ENCODE data around the gene ATP2A2.
"Not testable (repeated sequence)": the region's sequence is repeated elsewhere in the genome, so short reads cannot be mapped to it uniquely, and the experiment has no call there.

The ATP2A2 gene

DNA sequence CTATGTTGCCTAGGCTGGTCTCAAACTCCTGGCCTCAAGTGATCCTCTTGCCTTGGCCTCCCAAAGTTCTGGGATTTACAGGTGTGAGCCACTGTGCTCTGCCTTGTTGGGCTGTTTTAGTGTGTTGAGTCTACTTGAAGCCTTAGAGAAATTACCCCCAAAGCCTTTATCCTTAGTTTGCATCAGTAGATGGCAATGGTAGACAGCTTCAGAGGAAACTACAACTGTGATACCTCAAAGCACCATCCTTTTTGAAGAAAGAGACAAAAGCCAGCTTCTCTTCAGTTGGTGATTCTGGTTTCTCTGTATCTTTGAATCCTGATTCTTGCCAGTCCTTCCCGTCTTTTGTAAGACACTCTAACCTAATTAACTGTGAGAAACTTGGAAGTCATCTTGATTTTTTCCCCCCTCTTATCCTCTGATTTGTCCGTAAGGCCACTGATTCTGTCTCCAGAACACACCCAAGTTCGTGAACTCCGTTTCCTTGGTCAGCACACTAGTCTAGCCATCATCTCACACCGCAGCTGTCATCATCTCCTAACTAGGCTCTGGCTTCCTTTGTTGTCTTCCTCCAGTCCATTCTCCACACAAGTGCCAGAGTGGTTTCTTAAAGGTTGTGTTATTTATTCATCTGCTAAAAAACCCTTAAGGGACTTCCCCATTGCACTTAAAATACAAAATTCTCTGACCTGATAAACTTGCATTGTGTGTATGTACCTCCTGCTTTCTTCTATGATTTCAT, 20.2 kb downstream of the ATP2A2 start:
- DNase-seq: no peak

DNA sequence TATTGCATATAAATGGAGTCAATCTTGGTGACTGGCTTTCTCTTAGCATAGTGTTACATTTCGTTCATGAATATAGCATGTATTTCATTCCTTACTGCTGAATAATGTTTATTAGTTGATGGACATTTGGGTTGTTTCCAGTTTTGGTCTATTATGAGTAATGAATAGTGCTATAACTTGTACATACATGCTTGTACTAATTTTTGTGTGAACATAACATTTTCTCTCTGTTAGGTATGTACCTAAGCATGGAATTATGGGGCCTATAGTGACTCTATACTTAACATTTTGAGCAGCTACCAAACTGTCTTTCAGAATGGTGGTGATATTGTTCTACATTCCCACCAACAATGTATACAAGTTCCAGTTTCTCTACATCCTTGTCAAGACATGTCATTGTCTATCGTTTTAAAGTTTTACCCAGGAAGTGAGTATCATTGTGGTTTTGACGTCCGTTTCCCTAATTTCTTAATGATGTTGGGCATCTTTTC, 23.1 kb downstream of the ATP2A2 start:
- DNase-seq: no peak

DNA sequence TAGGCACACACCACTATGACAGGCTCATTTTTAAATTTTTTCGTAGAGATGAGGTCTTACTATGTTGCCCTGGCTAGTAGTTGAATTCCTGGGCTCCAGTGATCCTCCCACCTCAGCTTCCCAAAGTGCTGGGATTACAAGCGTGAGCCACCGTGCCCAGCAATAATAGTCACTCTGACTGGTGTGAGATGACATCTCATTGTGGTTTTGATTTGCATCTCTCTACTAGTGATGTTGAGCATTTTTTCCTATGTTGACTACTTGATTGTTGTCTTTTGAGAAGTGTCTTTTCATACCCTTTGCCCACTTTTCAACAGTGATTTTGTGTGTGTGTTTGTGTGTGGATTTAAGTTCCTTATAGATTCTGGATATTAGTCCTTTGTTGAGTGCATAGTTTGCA, 26.3 kb downstream of the ATP2A2 start:
- no peak for DNase-seq

DNA sequence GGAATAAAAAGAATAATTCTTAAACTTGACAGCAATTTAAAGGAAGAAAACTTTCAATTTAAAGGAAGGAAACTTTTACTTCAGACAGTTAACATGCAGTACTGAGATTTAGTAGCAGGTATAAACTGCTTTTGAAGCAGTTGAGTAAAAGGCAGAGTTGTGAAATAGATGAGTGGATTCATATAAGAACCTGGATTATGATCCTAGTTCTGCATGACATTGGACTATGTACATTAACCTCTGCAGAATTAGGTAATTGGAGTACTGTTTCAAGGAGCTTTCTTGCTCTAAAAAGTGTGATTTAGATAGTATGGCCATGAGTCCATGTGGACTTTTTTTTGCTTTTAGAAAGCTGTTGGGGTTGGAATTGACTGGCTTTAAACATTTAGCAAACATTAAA, 29.7 kb downstream of the ATP2A2 start:
- DNase-seq: no peak

DNA sequence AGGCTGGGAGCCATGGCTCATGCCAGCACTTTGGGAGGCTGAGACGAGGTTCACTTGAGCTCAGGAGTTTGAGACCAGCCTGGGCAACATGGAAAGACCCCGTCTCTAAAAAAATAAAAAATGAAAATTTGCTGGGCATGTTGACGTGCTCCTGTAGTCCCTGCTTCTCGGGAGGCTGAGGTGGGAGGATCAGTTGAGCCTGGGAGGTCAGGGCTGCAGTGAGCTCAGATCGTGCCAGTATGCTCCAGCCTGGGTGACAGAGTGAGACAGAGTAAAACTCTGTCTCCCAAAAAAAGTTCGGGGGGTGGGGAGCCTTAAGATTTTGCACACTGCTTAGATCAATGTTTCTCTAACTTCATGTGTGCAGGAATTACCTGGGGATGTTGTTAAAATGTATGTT, 30.9 kb downstream of the ATP2A2 start:
- DNase-seq: no peak

DNA sequence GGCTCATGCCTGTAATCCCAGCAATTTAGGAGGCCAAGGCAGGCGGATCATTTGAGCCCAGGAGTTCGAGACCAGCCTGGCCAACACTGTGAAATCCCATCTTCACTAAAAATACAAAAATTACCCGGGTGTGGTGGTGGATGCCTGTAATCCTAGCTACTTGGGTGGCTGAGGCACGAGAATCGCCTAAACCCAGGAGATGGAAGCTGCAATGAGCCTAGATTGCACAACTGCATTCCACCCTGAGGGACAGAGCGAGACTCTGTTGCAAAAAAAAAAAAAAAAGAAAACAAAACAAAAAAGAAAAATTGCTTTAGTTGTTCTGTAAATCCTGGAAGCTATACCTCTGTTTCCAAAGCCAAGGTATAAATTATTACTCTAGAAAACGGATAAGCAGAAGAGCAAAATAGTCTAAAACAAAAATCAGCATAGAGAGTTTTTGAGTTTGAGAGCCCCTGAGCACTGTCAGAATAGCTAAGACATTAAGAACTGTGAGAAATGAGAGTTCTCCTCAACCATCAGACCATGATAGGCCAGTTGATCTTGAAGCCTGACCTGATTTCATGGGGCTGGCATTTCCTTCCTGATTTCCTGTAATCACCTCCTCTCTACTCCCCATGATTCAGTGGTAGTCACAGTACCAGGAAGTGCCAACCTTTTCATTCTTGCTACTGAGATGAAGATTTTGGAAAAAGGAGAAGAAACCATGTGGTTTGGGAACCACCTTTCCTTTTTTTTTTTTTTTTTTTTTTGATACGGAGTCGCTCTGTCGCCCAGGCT, 31.7 kb downstream of the ATP2A2 start:
- DNase-seq: no peak

DNA sequence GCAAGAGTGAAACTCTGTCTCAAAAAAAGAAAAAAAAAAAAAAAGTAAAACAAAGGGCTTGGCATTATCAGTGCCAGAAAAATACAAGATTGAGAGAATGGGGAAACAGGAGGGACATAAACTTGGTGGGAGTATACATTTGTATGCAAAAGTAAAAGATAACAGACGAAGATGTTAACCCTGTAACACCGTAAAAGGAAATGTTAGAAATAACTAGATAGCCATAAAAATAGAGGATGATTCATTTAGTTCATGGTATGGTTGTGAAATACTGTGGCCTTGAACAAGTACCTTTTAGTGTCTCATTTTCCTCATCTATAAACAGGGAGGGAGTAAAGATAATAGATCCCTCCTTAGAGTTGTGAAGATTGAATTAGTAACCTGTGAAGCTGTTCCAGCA, 33.3 kb downstream of the ATP2A2 start:
- no peak for DNase-seq

DNA sequence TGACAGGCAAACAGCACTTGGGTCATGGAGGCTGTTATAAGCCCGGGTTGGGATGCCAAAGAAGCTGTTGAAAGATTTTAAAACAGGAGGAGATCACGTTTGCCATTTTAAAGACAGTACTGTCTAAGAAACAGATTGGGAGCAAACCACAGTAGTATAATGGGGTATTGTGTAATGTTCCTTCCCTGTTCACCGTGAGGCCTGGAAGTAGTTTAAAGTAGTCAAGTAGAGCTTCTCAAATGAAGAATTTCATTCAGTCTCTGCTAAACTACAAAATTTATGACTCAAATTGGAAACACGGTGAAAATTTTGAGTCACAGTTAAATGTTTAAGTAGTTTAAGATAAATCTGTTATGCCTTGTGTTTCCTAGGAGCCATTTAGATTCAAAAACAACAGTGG, 35.8 kb downstream of the ATP2A2 start:
- DNase-seq: no peak

DNA sequence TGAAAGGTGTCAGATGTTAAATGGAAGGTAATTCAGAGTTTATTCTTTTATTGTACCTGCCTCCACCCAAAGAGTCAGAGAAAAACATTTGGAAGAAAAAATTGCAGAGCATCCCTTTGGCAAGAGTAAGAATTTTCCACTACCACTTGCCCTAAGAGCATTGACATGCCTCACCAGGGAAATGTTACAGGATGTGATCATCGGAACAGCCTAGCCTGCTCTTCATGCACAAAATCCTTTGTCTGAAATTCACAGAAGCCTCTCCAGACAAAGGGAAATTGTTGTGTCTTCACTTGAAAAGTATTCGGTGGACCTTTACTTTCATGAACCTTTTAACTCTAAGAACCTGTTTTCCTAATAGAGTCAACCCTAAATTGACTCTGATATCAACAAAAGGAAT, 36.9 kb downstream of the ATP2A2 start:
- no peak for DNase-seq

DNA sequence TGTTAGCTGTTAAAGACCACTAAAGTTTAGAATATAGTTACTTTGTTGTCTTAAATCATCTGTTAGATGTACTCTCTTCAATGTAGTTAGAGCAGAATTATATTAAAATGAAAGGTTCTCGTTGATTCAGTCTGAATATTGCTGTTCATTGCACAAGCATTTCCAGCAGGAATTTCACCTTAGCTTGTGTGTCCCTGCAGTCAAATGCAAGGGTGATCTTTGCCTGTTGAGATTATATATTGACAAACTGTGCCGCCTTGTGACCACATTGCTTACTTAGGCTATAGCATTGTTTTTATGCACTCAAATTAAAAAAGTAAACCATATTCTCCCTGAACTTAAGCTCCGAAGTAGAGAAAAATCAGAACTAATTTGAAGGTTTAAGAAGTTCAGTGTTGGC, 39.5 kb downstream of the ATP2A2 start:
- DNase-seq: no peak

DNA sequence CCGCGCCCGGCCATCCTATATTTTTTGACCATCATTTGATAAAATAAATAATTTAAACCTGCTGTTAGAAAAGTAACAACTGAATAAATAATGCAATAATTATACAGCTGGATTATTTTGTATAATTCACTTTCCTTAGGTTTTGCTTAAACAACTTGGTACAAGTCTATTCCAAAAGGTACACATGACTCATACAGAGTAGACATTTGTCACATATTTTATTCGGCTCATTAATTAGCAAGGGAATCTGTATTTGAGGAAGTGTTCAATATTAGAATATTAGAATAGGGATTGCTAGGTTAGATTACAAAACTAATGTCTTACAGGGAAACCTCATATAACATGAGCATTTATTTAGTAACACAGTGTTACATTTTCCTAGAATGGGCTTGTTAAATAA, 48.7 kb downstream of the ATP2A2 start:
- no peak for DNase-seq

DNA sequence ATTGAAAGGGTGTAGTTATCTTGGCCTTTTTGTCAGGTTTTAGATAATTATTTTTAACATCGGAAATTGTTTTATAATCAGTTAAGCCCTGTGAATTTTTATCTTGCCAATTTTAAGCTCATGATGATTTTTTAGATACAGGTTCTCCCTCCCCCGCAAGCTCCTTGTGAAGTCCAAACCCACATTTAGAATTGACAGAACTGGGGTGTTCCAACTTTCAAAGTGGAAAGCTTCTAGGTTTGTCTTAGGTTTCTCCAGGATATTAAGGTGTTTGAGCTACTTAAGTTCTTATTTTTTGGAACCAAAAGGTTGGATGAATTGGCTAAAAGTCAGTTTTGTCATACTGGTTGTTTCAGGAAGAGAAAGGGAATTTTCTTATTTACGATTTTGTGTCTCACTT, 49.1 kb downstream of the ATP2A2 start:
- DNase-seq: no peak

DNA sequence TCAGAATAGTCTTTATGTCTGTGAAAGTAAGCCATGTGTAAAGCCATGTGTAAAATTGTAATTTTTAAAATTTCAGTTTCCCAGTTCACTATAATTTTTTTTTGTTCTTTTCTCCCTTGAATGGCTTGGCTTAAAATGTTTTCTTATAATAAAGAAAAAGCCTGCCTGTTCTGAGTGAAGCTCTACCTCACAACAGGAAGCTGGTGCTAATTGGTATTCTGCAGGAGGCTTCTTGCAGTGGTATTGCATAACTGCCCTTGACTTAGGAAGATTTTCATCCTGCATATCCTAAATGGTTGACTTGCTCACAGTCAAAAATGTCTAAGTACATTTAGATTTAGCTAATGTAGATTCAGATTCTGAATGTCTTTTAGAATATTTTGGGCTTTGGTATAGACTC, 49.5 kb downstream of the ATP2A2 start:
- no peak for DNase-seq

DNA sequence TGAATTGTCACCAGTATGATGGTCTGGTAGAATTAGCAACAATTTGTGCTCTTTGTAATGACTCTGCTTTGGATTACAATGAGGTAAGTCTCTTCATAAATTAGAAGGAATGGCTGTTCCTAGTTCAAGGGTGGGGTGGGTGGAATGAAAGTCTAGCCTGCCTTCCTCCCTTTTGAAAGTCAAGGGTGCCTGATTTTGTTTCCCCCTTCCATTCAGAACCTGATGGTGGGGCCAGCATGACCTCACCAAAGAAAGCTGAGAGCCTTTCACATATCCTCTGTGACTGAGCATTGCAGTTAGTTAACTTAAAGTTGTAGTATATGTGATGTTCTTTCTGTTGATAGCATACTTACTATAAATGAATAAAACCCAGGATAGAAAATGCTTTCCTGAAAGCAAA, 52.2 kb downstream of the ATP2A2 start:
- no peak for DNase-seq

DNA sequence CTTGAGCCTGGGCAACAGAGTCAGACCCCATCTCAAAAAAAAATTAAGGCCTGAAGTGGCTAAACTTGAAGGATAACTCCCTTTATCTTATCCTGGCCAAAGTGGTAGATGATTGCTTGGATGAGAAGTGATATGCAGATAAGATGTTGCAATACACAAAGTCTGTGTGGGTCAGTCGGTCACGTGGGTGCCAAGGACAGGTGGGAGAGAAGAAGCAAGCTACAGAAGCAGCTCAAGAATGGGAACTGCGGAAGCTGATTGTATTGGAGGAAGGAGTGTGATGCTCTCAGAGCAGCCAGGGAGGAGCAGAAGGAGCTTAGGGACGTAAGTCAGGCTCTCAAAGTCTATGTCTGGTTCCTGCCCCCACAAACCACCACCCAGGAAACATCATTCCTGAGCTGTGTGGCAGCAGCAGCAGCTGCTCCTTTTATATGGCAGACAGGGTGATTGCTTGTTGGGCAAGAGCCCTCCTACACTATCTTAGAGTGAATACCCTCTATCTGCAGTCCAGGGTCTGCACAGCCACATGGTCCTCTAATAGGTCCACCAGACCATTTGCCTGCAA, 54.5 kb downstream of the ATP2A2 start:
- DNase-seq: no peak

DNA sequence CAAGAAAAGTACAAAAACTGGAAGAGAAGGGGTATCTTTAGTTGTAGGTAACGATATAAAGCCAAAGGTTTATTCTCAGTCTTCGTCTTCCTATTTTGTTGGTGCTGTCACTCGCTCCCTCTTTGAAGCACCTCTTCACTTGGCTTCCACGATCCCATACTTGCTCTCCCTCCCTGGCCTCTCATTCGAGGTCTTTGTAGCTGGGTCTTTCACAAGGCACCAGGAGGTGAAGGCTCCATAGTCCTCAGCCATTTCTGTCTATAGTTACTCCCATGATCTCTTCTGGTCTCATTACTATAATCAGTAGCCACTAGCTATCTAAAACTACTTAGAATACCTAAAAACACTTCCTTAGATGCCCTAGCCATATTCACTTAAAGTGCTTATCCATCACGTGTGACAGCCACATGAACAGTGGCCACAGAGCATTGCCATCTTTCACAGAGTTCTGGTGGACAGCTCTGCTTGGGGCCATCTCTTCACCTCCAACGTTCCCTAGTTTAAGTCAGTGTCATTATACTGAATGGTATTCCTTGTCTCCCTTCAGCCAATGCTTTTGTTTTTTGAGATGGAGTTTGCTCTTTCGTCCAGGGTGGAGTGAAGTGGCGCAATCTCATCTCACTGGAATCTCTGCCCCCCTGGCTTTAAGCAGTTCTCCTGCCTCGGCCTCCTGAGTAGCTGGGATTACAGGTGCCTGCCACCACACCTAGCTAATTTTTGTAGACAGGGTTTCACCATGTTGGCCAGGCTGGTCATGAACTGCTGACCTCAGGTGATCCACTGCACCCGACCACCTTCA, 57.1 kb downstream of the ATP2A2 start:
- no peak for DNase-seq

DNA sequence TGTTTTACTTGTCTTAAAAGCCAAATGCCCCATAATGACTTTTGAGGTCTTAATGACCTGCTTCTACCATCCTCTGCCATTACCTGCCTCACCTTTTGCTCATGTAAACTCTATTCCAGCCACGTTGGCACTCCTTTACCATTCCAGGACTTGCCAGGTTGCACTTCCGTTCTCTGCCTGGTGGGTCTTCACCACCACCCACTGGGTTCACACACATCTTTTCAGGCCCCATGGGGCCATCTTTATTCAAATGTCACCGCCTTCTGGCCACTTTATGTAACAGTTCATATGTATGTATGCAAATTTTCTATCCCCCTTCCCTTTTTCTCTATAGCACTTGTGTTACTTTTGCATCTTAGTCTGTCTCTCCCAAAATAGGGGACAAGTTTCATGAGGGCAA, 57.7 kb downstream of the ATP2A2 start:
- DNase-seq: no peak

DNA sequence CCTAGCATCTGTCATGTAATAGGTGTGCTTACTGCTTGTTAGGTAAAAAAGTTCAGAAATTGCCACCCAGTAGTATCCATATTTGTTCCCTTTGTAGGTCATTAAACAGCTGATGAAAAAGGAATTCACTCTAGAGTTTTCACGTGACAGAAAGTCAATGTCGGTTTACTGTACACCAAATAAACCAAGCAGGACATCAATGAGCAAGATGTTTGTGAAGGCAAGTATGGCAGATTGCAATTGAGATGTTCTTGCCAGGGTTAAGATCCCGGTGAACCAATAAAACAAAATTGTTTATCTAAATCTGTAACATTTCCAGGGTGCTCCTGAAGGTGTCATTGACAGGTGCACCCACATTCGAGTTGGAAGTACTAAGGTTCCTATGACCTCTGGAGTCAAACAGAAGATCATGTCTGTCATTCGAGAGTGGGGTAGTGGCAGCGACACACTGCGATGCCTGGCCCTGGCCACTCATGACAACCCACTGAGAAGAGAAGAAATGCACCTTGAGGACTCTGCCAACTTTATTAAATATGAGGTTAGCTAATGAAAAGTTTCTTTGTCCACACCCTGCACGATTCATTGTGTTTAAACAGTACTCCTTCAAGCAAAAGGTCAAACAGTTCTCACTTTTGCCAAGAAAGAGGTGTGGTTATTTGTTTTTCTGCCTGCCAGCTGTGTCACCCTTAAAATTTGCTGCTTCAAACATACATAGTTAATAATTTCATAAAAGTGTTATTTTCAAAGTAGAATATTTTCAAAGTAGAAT, 58.3 kb downstream of the ATP2A2 start:
- no peak for DNase-seq

DNA sequence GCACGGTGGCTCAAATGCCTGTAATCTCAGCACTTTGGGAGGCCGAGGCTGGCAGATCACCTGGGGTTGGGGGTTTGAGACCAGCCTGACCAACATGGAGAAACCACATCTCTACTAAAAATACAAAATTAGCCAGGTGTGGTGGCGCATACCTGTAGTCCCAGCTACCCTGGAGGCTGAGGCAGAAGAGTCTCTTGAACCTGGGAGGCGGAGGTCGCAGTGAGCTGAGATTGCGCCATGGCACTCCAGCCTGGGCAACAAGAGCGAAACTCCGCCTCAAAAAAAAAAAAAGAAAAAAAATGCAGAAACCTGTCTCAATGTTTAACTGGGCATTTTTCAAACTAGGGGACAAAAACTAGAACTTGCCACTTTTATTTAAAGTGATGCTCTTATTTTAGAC, 59.2 kb downstream of the ATP2A2 start:
- not testable (repeated sequence) for DNase-seq

DNA sequence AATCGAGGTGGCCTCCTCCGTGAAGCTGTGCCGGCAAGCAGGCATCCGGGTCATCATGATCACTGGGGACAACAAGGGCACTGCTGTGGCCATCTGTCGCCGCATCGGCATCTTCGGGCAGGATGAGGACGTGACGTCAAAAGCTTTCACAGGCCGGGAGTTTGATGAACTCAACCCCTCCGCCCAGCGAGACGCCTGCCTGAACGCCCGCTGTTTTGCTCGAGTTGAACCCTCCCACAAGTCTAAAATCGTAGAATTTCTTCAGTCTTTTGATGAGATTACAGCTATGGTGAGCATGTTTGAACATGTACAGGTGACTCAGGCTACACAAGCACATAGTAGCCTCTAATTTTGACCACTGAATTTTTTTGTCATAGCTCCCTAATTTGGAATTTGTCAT, 59.7 kb downstream of the ATP2A2 start:
- no peak for DNase-seq

DNA sequence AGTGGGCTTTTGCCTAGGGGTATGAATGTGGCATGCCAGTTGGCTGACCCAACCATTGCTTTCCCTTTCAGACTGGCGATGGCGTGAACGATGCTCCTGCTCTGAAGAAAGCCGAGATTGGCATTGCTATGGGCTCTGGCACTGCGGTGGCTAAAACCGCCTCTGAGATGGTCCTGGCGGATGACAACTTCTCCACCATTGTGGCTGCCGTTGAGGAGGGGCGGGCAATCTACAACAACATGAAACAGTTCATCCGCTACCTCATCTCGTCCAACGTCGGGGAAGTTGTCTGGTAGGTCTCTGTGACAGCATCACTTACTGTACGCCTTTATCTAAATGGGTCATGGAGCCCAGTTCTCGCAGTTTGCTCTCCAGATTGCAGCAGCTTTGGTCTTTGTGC, 61.1 kb downstream of the ATP2A2 start:
- DNase-seq: no peak

DNA sequence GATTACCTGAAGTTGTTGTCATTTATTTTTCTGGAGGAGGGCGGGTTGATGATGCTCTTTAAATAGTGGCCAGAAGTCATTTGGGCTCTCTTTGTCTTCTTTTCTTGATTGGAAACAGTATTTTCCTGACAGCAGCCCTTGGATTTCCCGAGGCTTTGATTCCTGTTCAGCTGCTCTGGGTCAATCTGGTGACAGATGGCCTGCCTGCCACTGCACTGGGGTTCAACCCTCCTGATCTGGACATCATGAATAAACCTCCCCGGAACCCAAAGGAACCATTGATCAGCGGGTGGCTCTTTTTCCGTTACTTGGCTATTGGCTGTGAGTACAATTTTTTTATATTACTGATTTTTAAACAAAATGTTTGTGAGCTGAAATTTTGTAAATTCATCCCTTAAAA, 62.1 kb downstream of the ATP2A2 start:
- no peak for DNase-seq
